Activated T-helper 9 cell treated with anti-CD3 and anti-CD28 coated beads, Interleukin-2, amount 50 U/mL, for 16 hours (primary cell): ENCODE data around the gene ZNG1F.
"Not testable (repeated sequence)": the region's sequence is repeated elsewhere in the genome, so short reads cannot be mapped to it uniquely, and the experiment has no call there.

Experiments used
- DNase-seq: peaks from one replicate; pipeline ENCODE4 v3.0.0-alpha.2; 2020; ENCODE audit warnings: low read depth

The ZNG1F gene

DNA sequence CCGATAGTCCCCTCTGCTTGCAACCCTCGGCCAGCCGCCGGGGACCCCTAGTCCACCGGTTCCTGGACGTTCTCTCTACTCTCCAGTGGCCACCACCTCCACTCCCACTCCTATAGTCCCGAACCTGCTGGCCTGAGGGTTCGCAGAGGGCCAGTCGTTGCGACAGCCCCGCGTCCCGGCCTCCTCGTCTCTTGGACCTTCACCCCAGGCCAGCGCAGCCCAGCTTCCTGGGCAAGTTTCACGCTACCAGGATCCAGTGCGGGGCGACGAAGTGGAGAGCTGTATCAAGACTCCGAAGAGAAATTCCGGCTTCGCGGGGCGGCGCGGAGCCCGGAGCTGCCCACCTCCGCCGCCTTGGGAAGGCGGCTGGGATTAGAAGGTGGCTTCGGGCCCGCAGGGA, 65.7 kb downstream of the ZNG1F start:
- not testable (repeated sequence) for DNase-seq

DNA sequence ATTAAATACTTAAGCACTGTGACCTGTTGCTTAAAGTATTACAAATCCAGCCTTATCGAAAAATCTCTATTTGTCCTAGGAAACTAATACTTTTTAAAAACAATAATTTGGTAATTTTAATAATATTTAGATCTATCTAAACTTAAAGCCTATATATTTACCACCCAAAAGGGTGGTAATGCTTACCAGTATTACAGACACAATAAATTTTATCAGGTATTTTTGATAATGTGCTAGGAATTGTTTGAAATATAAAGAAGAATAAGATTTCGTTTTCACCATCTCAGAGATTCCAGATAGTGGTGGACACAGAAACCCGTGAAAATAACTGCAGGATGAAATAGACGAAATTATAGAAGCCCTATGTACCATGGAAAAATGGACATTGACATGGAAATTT, 68.4 kb downstream of the ZNG1F start:
- DNase-seq, result not testable (repeated sequence)

DNA sequence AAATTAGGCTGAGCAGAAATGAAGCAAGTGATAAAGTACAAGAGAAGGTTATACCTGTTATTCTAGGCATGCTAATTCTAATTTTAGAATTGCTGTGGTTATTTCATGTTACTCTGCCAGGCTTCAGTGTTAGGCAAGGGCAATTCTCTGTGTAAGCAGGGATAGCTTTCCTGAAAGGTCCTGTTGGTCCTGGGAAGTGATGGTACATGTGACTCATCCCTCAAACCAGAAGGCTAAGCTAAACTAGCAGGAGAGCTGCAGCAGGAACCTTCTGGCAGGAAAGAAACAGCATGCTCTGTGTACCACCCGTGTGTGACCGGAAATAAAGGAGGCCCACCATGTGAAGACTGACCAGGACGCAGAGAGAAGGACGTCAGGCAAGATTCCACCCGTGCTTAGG, 69.4 kb downstream of the ZNG1F start:
- DNase-seq, result not testable (repeated sequence)

DNA sequence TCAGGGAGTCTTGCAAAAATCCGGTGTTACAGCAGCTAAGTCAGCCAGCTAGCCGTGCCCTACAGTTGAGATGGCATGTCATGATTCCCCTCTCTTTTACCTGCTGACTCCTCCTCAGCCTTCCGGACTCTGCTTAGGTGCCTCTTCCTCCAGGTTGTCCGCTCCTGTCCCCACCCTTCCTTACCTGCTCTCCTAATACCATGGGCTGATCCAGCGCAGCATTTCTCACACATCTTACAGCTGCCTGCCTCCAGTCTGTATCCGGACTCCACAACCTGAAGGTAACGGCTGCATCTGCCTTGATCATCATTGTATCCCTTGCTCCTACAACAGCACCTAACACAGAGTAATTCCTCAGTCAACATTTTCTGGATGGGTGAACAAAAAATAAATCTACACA, 69.8 kb downstream of the ZNG1F start:
- not testable (repeated sequence) for DNase-seq

DNA sequence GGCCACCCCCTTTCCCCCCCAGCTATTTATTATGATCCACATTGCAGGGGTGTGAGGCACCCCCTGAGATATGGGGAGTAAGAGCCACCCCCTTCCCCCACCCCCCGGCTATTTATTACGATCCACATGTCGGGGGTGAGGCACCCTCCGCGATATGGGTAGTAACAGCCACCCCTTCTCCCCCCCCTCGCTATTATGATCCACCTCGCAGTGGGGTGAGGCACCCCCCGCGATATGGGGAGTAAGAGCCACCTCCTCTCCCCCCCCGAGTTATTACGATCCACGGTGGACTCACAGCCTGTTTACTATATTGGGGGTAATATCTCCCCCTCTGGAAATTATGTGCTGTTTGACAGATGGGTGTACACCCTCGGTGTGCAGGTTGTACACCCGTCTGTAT, 75.8 kb downstream of the ZNG1F start:
- DNase-seq, result not testable (repeated sequence)

DNA sequence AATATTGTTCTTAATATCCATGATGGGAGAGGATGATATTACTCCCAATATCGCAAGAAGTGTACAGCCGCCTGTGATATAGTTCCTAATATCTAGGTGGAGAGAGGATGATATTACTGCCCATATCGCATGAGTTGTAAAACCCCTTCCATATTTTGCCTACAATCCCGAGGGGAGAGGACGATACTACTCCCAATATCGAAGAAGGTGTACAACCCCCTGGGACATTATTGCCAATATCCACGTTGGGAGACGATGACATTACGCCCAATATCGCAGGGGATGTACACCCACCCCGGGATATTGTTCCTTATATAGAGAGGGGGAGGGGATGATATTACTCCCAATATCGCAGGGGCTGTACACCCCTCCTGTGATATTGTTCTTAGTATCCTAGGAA, 77.7 kb downstream of the ZNG1F start:
- not testable (repeated sequence) for DNase-seq

DNA sequence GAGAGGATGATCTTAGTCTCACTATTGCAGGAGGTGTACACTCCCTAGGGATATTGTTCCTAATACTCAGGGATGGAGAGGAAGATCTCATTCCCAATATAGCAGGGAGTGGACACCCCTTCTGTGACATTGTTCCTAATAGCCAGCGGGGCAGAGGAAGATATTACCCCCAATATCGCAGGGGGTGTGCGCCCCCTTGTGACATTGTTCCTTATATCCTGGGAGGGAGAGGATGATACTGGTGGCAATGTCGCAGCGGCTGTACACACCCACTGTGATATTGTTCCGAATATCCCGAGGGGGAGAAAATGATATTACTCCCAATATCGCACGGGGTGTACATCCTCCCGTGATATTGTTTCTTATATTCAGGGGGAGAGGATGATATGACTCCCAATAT, 78.2 kb downstream of the ZNG1F start:
- DNase-seq, result not testable (repeated sequence)

DNA sequence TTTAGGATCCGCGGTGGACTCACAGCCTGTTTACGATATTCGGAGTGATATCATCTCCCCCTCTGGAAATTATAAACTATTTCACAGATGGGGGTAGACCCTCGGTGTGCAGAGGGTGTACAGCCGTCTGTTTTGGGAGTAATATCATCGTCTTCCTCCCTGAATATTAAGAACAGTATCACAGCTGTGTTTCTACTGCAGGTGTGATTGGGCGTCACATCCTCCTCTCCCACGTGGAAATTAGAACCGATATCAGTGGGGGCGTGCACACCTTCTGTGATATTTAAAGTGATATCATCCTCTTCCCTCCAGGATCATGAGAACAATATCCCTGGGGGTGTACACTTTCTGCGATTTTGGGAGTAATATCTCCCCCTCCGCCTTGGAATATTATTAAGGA, 79.9 kb downstream of the ZNG1F start:
- not testable (repeated sequence) for DNase-seq

DNA sequence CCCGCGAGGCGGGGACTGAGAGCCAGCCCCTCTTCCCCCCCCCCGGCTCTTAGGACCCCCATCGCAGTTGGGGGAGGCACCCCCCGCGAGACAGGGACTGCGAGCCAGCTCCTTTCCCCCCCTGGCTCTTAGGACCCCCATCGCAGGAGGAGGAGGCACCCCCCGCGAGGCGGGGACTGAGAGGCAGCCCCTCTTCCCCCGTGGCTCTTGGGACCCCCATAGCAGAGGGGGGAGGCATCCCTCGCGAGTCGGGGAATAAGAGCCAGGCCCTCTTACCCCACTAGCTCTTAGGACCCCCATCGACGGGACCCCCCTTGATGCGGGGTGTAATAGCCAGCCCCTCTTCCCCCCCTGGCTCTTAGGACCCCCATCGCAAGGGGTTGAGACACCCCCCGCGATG, 80.3 kb downstream of the ZNG1F start:
- DNase-seq, result not testable (repeated sequence)

DNA sequence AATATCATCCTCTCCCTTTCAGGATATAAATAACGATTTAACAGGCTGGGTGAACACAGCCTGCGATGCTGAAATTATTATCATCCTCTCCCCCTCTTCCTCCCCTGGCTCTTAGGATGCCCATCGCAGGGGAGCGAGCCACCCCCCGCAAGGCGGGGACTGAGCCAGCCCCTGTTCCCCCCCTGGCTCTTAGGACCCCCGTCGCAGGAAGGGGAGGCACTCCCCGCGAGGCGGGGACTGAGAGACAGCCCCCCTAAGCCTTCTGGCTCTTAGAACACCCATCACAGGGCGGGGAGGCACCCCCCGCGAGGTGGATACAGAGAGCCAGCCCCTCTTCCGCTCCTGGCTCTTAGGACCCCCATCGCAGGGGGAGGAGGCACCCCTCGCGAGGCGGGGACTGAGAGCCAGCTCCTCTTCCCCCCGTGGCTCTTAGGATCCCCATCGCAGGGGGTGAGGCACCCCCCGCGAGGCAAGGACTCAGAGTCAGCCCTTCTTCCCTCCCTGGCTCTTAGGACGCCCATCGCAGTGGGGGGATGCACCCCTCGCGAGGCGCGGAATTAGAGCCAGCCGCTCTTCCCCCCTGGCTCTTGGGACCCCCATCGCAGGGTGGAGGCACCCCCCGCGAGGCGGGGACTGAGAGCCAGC, 82.5 kb downstream of the ZNG1F start:
- not testable (repeated sequence) for DNase-seq

DNA sequence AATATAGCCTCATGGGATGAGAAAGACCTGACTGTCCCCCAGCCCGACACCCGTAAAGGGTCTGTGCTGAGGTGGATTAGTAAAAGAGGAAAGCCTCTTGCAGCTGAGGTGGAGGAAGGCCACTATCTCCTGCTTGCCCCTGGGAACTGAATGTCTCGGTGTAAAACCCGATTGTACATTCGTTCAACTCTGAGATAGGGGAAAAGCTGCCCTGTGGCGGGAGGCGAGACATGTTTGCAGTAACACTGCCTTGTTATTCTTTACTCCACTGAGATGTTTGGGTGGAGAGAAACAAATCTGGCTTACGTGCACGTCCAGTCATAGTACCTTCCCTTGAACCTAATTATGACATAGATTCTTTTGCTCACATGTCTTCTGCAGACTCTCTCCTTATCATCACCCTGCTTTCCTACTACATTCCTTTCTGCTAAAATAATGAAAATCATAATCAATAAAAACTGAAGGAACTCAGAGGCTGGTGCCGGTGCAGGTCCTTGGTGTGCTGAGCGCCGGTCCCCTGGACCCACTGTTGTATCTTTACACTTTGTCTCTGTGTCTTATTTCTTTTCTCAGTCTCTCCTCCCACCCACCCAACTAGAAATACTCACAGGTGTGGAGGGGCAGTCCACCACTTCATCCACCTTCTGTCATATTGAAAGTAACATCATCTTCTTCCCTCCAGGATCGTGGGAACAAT, 83.4 kb downstream of the ZNG1F start:
- DNase-seq, result not testable (repeated sequence)

DNA sequence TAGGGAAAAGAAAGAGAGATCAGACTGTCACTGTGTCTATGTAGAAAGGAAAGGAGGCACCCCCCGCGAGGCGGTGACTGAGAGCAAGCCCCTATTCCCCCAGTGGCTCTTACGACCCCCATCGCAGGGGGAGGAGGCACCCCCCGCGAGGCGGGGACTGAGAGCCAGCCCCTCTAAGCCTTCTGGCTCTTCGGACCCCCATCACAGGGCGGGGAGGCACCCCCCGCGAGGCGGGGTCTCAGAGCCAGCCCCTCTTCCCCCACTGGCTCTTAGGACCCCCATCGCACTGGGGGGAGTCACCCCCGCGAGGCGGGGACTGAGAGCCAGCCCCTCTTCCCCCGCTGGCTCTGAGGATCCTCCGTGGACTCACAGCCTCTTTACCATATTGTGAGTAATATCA, 84.6 kb downstream of the ZNG1F start:
- DNase-seq, result not testable (repeated sequence)

DNA sequence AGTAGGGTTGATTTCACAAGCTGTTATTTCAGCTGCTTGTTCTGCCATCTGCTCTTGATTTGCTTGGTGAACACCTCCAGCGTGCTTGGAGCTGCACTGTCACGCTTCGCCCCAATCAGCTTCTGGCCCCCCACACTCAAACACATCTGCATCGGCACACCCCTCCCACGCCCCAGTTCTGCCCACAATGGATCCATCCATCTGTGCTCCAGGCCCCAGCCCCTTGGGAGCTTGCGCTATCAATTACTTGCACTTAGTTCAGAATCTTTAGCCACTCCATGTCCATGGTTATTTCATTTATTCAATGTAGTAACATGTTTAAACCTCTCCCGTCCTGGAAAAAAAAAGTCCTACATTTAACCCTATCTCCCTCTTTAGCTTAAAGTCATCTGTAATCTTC, 88.6 kb downstream of the ZNG1F start:
- DNase-seq, result not testable (repeated sequence)

DNA sequence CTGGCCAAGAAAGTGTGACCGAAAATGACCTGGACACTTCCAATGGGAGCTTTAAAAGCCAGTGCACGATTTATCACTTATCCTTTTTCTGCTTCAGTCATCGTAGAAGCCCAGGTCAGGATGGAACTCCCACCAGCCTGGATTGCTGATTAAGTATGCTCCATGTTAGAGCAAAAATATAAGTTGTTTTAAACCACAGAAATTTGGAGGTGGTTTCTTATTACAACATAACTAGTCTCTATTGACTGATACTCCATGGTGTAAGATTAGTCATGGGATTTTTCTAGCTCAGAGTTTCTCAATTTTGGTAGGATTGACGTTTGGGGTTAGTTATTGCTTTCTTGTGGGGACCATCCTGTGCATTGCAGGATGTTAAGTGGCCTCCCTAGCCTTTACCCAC, 90.4 kb downstream of the ZNG1F start:
- not testable (repeated sequence) for DNase-seq

DNA sequence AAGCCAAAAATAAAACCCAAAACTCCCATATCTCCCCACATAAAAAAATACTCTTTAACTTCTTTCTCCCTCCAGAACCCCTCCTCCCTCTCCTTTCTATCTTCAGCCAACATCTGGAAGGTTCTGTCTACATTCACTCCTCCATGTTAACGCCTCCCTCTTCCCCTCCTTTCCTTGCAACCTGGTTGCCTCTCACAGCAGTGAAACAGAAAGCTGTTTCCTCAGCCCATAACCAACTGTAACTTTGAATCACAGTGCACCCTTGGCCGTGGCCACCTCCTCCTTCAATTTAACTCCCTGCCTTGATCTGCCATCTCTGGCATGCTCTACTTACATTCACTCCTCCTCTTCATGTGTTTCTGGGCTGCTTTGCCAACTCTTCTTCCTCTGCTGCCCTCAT, 94.1 kb downstream of the ZNG1F start:
- not testable (repeated sequence) for DNase-seq

DNA sequence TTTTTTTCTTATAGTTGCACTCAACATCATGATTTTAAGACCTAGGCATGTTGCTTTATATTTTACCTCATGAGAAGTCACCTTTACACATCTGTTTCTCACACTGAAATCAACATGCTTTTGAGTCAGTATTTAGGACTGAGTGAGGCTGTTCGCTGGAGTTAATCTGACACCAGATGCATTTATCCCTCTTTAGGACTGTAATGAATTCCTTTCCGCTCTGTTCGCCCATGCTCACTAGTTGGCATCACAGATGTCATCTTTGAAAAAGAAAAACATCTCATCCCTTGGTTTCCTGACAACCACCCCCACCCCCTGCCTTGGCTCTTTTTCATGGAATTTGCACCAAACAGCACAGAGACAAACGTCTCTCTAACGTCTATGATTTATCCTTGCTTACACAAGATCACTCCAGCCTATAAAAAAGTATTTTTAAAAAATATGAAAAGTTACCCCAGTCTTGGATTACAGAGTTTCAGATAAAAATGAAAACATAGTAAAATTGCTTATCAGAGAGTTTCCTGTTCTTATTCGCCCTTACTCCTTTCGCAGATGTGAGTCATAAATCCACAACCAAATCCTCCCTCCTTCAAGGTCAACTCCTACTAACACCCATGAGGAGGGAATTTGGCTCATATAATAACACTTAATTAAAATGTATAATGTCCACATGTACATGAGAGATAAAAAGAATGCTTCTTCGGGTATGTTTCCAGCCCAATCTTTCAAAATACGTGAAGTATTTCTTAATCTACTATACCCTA, 94.9 kb downstream of the ZNG1F start:
- not testable (repeated sequence) for DNase-seq

DNA sequence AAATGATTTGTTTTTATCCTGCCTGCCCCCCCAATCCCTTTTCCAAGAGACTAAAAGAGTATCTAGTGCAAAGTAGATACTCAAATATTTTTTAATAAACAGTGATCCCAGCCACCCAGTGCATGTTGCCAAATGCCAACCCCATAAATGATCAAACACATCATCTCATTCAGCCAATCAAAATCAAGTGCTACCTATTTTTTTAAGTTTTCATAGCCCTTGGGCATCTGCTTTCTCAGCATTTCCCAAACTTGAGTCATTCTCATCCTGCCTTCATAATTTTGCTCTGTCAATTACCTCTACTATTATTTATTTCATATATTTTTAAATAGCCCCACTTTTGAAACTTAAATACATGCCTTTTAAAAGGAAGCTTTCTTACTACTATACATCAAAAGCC, 98.2 kb downstream of the ZNG1F start:
- not testable (repeated sequence) for DNase-seq

DNA sequence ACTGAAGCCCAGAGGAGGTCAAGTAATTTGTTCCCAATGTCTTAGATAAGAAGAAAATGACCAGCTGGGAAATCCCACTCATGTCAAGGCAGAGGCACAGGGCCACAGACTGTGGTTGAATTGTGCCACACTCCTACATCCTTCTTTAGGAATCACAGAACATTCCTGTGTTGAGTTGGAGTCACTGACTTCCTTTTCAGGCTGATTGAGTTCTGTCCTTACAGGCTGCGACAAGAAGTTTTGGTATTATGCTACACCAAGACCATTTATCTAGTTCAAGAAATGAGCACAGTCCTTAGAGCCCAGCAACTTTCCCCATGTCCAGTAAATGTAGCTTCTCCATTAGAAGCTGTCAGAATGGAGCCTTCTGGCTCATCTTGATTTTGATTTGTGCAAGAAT, 98.7 kb downstream of the ZNG1F start:
- not testable (repeated sequence) for DNase-seq

DNA sequence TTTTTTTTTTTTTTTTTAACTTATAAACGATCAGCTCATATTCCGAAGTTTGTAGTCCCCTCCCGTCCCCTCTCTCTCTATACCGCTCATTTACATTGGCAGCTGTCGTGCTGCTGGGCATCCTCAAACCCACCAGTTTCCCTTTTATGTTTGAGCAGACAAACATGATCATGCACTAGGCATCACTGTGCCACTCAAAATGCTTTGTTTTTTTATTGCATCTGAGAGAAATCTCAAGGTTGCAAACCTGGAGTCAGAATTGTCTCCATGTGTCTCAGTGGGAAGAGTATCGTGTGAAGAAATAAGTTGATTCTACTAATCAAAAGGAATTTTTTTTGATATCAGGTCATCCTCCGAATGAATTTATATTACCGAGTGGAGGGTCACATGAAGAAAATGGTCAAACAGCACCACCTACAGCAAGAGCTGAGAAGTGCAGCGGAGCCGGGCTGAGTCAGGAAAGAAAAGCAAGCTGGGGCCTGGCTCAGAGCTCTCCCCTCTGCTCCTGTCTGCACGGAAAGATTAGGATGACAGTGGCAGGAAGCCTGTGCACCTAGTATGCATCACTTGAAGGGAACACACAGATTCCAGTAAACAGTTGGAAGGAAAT, 100.6 kb downstream of the ZNG1F start:
- not testable (repeated sequence) for DNase-seq

DNA sequence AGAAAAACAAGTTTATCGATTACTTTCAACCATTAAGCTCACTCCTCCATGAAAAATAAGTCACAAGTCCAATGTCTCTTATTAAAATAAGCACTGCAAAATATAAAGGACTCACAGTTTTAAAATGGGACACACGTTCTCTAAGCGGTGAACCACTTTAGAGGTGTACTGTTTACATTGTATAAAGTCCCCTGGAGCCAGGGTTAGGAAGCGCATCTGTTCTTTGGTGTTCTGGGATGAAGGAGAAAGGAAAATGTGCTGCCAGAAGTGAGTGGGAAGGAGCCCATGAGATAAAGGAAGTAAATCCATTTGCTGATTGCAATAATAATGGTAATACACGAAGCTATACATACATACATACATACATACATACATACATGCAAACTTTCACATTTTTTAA, 101.2 kb downstream of the ZNG1F start:
- DNase-seq, result not testable (repeated sequence)

DNA sequence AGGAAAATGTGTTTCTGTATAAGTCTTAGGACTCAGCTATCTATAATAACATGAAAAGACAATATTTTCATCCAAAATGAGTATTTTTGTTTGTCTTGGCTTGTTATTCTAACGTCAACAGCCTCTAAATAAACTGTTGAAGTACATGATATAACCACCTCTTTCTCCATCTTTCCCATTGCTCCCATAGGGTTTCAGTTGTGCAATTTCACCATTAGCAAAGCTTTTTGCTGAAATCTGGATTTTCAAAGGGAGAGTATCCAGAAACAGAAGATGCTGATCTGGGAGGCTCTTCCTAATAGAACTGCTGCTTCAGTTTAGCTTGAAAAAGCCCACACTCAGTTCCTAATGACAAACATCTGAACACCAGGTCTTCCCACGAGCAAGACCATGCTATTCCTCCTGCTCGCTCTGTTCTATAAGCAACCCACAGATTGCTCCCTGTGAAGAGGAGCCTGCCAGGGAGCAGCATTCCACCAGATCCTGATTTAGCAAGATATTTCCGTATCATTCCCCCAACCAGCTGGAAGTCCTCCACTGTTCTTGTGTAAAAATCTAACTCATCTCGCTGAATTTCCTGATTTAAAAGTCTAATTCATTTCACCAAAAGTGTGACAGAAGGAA, 101.8 kb downstream of the ZNG1F start:
- not testable (repeated sequence) for DNase-seq

DNA sequence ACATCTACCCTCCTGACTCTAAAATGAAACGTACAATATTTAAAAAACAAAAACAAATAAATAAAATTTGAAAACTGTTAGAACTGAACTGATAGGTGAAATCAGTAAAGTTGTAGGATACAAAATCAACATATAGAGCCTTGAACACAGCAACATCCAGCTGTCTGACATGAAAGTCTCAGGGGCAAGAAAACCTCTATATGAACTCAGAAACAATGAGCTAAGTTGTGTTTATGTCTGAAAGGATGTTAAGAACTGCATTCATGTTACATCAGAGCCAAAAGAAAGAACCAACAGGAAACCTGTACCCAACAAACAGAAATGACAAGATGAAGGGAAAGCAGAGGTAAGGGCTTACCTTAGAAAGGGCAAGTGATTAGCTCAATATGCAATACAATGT, 102.4 kb downstream of the ZNG1F start:
- not testable (repeated sequence) for DNase-seq
